Effector CD8-positive, alpha-beta T cell (primary cell): ENCODE results near the gene CD99.

Experiments used
- DNase-seq: peaks from one replicate; lab custom pipeline; 2025; lab: John Stamatoyannopoulos, UW

The CD99 gene

GRCh38 chrX:2698604-2699003, 7.5 kb downstream of the CD99 start:
- no peak for DNase-seq

GRCh38 chrX:2699959-2700358, 8.9 kb downstream of the CD99 start:
- DNase-seq, result no peak

GRCh38 chrX:2700405-2701320, 9.6 kb downstream of the CD99 start:
- no peak for DNase-seq

DNA sequence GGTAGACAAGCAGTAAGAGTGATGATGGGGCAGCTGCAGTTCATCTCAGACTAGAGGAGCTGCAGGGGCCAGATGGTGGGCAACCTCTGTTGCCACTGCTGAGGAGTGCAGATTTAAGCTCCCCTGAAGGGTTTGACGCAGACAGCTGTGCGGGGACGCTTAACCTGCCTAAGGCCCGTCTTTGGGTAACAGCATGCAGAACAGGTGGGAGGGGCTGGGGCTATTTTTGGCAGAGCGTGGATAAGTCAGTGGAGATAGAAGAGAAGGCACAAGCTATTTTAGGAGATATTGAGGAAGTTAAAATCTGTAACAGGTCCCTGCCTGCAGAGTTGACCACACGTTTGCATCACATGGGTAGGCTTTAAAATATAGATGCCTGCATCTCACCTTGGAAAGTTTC, 10.5 kb downstream of the CD99 start:
- no peak for DNase-seq

DNA sequence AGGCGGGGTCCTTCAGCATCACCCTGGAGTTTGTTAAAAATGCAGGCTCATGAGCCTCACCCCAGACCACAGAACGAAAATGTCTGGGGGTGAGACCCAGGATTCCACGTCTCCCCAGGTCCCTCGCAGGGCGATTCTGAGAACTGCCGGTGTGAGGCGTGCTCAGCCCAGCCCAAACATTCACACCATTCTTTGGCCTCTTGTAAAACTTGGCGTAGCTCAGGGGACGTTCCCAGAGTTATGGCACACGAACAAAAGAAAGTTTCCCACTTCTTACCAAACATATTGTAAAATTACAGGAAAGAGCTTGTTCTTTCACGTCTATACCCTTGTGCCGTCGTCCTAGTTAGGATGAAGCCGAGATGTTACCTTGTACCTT, 12.9 kb downstream of the CD99 start:
- no peak for DNase-seq

DNA sequence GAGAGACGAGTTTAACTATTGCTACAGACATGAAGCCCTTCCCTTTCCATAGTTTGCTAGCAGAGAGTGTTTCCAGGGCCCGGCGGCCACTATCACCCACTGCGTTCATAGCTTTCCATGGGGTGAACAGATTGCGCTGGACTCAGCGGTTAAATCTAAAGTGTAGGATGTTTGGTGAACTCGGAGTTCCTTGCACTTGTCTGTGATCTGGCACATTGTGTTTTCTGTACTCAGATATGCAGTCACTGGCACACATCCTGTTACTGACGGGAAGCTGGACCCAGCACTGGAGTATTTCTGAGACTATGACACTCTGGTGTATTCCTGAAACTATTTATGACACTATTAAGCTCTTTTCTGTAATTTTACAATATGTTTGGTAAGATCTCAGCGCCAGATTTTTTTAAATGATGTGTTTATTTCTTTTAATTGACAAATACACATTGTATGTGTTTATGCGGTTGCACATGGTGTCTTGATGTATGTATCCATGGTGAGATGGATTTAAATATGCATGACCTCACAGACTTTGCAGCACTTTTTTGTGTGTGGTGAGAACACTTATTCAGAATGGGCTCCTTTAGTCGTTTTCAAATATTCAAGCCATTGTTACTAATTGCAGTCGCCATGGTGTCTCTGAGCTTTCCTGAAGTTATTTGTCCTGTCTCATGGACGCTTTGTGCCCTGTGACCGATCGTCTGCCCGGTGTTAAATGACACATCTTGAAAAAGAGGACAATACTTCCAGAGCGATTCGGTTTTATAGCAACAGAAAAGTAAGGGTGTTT, 14.1 kb downstream of the CD99 start:
- no peak for DNase-seq

- no peak for DNase-seq
Observed at GRCh38 chrX:2707334-2707760, 16.3 kb downstream of the CD99 start.

DNA sequence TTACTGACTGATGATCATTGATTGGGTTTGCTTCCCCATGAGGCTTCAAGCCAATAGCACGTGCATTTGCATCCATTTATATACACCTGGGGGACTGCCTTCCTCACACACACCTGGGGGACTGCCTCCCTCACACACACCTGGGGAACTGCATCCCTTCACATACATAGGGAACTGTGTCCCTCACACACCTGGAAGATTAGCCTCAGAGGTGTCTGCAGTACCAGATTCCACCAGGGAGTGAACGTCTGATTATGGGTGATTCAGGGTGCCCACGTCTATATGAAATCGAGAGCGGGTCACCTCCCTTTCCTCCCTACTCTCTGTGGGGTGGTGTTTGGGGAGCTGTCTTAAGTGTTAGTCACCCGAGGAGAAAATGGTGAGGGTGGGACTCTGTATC, 16.9 kb downstream of the CD99 start:
- no peak for DNase-seq

DNA sequence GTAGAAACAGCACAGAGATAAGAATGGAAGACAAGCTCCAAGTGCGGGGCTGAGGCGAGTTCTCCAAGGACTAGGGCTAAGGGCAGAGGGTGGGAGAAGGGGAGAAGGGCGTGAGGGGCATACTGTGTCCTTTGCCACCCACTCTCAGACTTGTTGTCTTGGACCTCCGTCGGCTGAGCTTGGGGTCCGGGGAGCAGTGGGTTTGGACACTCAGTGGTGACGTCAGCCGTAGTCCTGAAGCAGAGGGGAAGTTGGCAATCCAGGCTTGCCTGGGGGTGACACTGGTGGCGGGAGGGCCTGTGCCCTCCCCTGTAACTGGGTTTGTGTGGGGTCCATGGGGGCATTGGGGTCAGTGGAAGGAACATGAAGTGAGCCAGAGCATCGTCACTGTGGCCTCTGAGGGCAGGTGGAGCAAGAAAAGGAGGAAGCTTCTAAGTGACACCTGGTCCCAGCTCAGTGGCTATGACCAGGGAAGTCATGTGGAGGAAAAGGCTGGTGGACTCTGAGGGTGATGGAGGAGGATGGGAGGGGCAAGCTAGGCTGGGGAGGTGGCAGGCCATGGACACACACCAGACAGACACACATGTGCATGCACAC, 17.6 kb downstream of the CD99 start:
- DNase-seq, result no peak

DNA sequence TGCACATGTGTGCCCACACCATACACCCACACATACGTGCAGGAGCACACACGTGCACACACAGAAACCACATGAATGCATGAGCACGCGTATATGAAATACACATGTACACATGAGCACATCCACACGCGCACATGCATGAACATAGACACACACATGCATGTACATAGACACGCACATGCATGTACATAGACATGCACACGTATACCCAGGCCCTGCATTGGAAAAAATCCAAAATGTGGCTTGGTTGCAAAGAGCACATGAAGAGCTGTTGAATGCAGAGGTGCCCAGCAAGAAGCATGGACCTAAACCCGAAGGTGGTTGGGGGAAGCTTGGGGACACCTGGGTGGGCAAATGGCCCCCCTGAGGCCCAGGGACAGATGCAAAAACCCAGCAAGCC, 18.5 kb downstream of the CD99 start:
- no peak for DNase-seq

DNA sequence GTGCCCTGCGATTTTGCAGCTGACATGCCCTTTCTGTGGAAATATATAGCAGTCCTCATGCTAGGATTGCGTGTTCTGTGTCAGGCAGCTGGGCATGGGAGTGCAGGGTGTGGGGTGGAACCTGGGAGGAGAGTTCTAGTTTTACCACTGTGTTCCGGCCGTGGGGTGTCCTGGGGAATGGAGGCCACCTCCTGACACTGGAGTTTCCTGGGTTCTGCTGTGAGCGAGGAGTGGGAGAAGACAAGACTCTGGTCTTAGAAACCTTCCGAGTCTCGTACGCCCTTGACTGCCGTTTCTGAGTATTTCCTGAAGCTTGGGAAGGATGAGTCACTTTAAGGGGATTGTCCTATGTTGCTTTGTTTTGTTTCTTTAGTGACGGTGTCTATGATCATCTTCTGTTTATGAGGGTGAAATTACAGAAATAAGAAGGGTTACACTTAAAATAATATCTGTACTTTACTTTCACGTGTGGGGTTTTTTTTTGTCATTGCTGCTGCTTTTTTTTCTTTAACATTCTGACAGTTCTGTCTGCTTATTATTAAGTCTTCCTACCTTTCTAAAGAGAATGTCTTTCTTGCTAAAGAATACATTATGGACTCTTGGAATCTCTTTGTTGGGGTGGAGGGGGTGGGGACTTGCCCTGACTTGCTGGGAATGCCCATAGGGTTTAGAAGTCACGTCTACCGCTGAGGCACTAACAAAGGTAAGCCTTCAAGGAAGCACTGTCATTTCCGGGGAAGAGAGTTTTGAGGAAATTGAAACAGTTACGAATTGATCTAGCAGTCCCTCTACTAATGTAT, 19.1 kb downstream of the CD99 start:
- DNase-seq, result no peak

DNA sequence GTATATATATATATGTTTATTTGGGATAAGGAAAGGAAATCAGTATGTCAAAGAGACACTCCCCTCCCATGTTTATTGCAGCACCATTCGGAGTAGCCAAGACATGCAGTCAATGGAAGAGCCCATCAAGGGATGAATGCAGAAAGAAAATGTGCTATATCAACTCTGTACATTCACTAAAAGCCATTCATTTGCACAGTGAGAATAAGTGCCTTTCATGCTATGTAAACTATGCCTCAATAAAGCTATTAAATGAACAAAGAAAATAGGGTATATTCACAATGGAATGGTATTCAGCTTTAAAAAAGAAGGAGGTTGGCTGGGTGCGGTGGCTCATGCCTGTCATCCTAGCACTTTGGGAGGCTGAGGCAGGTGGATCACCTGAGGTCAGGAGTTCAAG, 20.3 kb downstream of the CD99 start:
- DNase-seq, result no peak

DNA sequence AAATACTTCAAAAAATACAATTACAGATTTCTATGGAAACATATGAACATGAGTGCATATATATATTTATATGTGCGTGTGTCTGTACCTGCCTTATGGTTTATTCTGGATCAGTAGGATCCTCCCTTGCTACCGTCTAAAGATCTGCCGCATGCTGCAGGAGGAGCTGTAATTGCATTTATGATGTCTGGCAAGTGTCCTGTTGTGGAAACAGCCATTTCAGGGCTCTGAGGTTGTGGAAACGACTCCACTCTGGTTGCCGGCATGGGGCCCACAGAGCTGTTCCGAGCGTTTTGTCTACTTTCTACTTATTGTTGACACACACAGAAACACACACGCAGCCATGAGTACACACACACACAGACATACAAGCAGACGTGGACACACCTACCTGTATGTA, 21.3 kb downstream of the CD99 start:
- DNase-seq, result no peak

GRCh38 chrX:2712890-2713840, 22.1 kb downstream of the CD99 start:
- no peak for DNase-seq

GRCh38 chrX:2714551-2714950, 23.5 kb downstream of the CD99 start:
- no peak for DNase-seq

DNA sequence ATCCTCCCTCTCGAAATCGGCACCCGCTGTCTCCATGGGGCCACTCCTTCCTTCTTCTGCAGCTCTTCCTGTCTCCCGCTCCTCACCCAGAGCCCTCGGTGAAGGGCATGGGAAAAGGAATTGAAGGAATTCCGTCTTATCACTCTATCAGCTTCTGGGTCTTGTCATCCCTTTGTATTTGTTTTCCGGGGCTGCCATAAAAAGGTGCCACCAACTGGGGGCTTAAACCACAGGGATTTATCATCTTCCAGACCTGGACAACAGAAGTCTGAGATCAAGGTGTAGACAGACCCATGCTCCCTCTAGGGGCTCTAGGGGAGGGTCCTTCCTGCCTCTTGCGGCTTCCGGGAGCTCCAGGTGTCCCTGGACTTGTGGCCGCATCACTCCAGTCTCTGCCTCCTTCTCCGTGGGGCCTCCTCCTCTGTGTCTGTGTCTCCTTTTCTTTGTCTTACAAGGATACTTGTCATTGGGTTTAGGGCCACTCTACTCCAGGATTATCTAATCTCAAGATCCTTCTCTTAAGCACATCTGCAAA, 24.0 kb downstream of the CD99 start:
- DNase-seq, result no peak

GRCh38 chrX:2717312-2717711, 26.2 kb downstream of the CD99 start:
- DNase-seq, result no peak

DNA sequence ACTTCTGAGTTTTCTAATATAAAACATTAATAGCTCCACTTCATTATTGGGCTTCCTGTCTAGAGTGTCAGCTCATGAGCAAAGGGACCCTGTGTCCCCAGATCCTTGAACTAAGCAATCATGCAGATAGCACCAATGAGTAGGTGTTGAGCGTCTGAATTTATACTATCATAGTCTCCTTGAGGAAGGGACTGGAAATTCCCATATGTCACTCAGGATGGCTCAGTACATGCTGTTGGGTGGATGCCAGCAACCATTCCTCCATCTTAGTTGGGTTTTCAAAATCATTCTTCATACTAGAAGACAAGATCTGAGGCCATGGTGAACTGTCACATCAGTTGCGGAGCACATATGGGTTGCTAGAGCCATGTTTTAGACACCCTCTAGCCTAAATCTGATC, 27.7 kb downstream of the CD99 start:
- DNase-seq, result no peak

DNA sequence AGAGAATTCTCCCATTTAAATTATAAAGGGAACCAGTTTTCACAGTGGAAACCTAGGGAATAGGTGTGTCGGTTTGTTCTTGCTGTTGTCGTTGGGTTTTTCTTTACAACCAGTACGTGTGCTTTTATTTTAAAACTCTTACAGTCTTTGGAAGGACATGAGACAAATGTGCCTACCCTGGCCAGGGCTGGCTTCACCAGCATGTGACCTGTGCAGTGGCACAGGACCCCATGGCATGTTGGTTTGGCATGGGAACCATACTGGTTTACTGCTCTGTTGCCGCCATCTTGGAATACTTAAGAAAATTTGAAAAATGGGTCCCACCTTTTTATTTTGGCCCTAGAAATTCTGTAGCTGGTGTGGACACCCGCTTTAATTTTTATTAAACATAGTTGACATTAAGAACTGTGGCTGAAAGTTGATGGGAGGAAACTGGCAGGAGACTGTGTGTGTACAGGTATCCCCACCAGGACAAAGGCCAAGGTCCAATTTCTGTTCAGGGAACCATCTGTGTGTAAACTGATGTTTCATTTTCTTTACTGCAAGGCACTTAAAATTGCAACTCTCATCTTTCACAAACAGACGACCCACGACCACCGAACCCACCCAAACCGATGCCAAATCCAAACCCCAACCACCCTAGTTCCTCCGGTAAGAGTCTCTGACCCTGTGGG, 28.8 kb downstream of the CD99 start:
- DNase-seq, result no peak

- no peak for DNase-seq
Observed at GRCh38 chrX:2723286-2723879, 32.3 kb downstream of the CD99 start.
